GM18511 (cell line): ENCODE measurements around the gene SUSD6.
A peak's percentile ranks its signal among the peaks of the same experiment; 100 is the strongest.

Experiments
- ATAC-seq: cut with Tn5 transposase; IDR thresholded peaks from one replicate; pipeline ENCODE4 v1.9.1; 2021; ENCODE audit warnings: mild to moderate bottlenecking, moderate library complexity; ENCODE audit not compliant: unreplicated experiment

Gene SUSD6

GRCh38 chr14:69670093-69670492, 58.7 kb downstream of the SUSD6 start:
- ATAC-seq: no peak

GRCh38 chr14:69671365-69672030, 60.1 kb downstream of the SUSD6 start:
- ATAC-seq: no peak

- no peak for ATAC-seq
Measured at GRCh38 chr14:69672356-69672755, 61.0 kb downstream of the SUSD6 start.

GRCh38 chr14:69673104-69673503, 61.7 kb downstream of the SUSD6 start:
- ATAC-seq: peak; percentile 52

GRCh38 chr14:69673578-69674305, 62.3 kb downstream of the SUSD6 start:
- ATAC-seq: peak; percentile 33

- ATAC-seq: no peak
Measured at GRCh38 chr14:69674546-69675244, 63.3 kb downstream of the SUSD6 start.

GRCh38 chr14:69675245-69675583, 63.8 kb downstream of the SUSD6 start:
- no peak for ATAC-seq

- peak; percentile 77 for ATAC-seq
Measured at GRCh38 chr14:69675877-69676416, 64.6 kb downstream of the SUSD6 start.

GRCh38 chr14:69676723-69677122, 65.3 kb downstream of the SUSD6 start:
- no peak for ATAC-seq

- ATAC-seq: no peak
Measured at GRCh38 chr14:69680297-69680696, 68.9 kb downstream of the SUSD6 start.

GRCh38 chr14:69682136-69682535, 70.7 kb downstream of the SUSD6 start:
- ATAC-seq: no peak

GRCh38 chr14:69682621-69683263, 71.3 kb downstream of the SUSD6 start:
- no peak for ATAC-seq

GRCh38 chr14:69683971-69684370, 72.6 kb downstream of the SUSD6 start:
- ATAC-seq: no peak

GRCh38 chr14:69684461-69685217, 73.2 kb downstream of the SUSD6 start:
- peak; percentile 13 for ATAC-seq

GRCh38 chr14:69685218-69685616, 73.8 kb downstream of the SUSD6 start:
- ATAC-seq: peak; percentile 49

GRCh38 chr14:69685716-69686115, 74.3 kb downstream of the SUSD6 start:
- ATAC-seq: no peak

- no peak for ATAC-seq
Measured at GRCh38 chr14:69687606-69688298, 76.4 kb downstream of the SUSD6 start.

- no peak for ATAC-seq
Measured at GRCh38 chr14:69688299-69688649, 76.9 kb downstream of the SUSD6 start.

- no peak for ATAC-seq
Measured at GRCh38 chr14:69690042-69690441, 78.6 kb downstream of the SUSD6 start.

GRCh38 chr14:69692594-69692993, 81.2 kb downstream of the SUSD6 start:
- no peak for ATAC-seq
